Naive thymus-derived CD4-positive, alpha-beta T cell (primary cell): ENCODE data around the gene MRPL21. TPM values are rescaled to one million over a fixed set of nuclear protein-coding genes. Genes with fewer than 3 reads are reported as not detected.

Source experiments
- ATAC-seq: fragments of 150-1000 bp; cut with Tn5 transposase; 2 replicates; pipeline ENCODE4 v1.10.0; 2021; ENCODE audit warnings: mild to moderate bottlenecking, moderate library complexity
- CTCF ChIA-PET: fragments of 350-600 bp; sonication (Branson Sonifier 250); formaldehyde crosslinking; loops from one replicate; lab custom pipeline; 2021; ENCODE audit warnings: antibody characterized with exemption; lab: Charles Lee
- POLR2A ChIA-PET: fragments of 350-600 bp; sonication (Branson Sonifier 250); formaldehyde crosslinking; loops from one replicate; lab custom pipeline; 2021; ENCODE audit warnings: antibody characterized with exemption, inconsistent platforms; lab: Charles Lee
- DNase-seq, 9 donors: peaks; one replicate each; pipeline versions ENCODE4 v3.0.0 to v3.0.0-alpha.2; 2020 to 2022; ENCODE audit warnings: mixed read lengths in 1 of 9
- H3K27ac ChIP-seq: one replicate; pipeline ENCODE4 v1.7.0; 2013; ENCODE audit warnings: mild to moderate bottlenecking, low read depth, low read length, moderate library complexity
- H3K27me3 ChIP-seq, 2 donors: one replicate each; pipeline ENCODE4 v1.7.0; 2013; ENCODE audit warnings: low read length in 2 of 2, mild to moderate bottlenecking in 2 of 2, moderate library complexity in 2 of 2; ENCODE audit not compliant: control insufficient read depth in 2 of 2, insufficient read depth in 2 of 2
- H3K36me3 ChIP-seq, 3 experiments: 1 replicate in 2 of 3; 2 replicates in 1 of 3; pipeline ENCODE4 v1.7.0; 2013; ENCODE audit warnings: low read length in 3 of 3, mild to moderate bottlenecking in 3 of 3, moderate library complexity in 1 of 3; ENCODE audit not compliant: insufficient read depth in 3 of 3, control insufficient read depth in 2 of 3
- H3K4me1 ChIP-seq, 2 donors: one replicate each; pipeline ENCODE4 v1.7.0; 2013; ENCODE audit warnings: low read length in 2 of 2, mild to moderate bottlenecking in 2 of 2, moderate library complexity in 1 of 2; ENCODE audit not compliant: control insufficient read depth in 2 of 2, insufficient read depth in 2 of 2
- H3K4me3 ChIP-seq: 2 replicates; pipeline ENCODE4 v1.7.0; 2013; ENCODE audit warnings: mild to moderate bottlenecking, low read length
- H3K9me3 ChIP-seq, 3 experiments: 1 replicate in 2 of 3; 2 replicates in 1 of 3; pipeline ENCODE4 v1.7.0; 2013; ENCODE audit warnings: low read length in 3 of 3; ENCODE audit not compliant: control insufficient read depth in 2 of 3
- H3K27ac Mint-ChIP-seq, 9 donors: one replicate each; pipeline ENCODE4 v1.8.0; 2020 to 2022; ENCODE audit warnings: mixed read lengths in 9 of 9, mild to moderate bottlenecking in 8 of 9, moderate library complexity in 5 of 9, inconsistent platforms in 2 of 9
- H3K27me3 Mint-ChIP-seq, 5 donors: one replicate each; pipeline ENCODE4 v1.8.0; 2021 to 2022; ENCODE audit warnings: mixed read lengths in 5 of 5, mild to moderate bottlenecking in 1 of 5
- H3K36me3 Mint-ChIP-seq, 5 donors: one replicate each; pipeline ENCODE4 v1.8.0; 2020 to 2022; ENCODE audit warnings: mixed read lengths in 5 of 5, mild to moderate bottlenecking in 3 of 5, inconsistent platforms in 1 of 5
- H3K4me1 Mint-ChIP-seq, 7 donors: one replicate each; pipeline ENCODE4 v1.8.0; 2020 to 2022; ENCODE audit warnings: mixed read lengths in 7 of 7, mild to moderate bottlenecking in 3 of 7, inconsistent platforms in 1 of 7
- H3K4me3 Mint-ChIP-seq, 10 donors: one replicate each; pipeline ENCODE4 v1.8.0; 2020 to 2022; ENCODE audit warnings: mild to moderate bottlenecking in 10 of 10, mixed read lengths in 10 of 10, moderate library complexity in 6 of 10, inconsistent platforms in 2 of 10
- H3K9me3 Mint-ChIP-seq, 11 donors: one replicate each; pipeline ENCODE4 v1.8.0; 2020 to 2022; ENCODE audit warnings: mixed read lengths in 11 of 11, mild to moderate bottlenecking in 4 of 11, inconsistent platforms in 1 of 11, moderate library complexity in 1 of 11
- intact Hi-C, 2 donors: fragments of 100-400 bp; cut with micrococcal nuclease; formaldehyde crosslinking; loops; one replicate each; pipeline ENCODE4 v1.15.1; 2023
- polyA plus RNA-seq, 2 donors: library from polyadenylated mRNA; unstranded; fragments of 300-500 nt; fragmentation: Illumina TruSeq; gene quantifications; one replicate each; pipeline ENCODE4 v1.2.3, GENCODE V29; 2021
- total RNA-seq, 6 experiments: library from RNA in 5 of 6; stranded (reverse) in 5 of 6; gene quantifications; 1 replicate in 5 of 6; 2 replicates in 1 of 6; pipeline ENCODE4 v1.2.3 and lab custom pipeline; 2021 to 2026

MRPL21 gene
- total and polyA plus RNA-seq, 7 experiments from 2014 or later, result 29.6 to 133 (median 48.4) TPM

GRCh38 chr11:68880851-68881250 is 22.8 kb downstream of the MRPL21 start:
- ChIA-PET CTCF (interaction anchor here (0.7 kb wide), 1 partner anchor 55 kb away, joined by 3 read pairs; no protein-coding TSS in a partner anchor), POLR2A (interaction anchor here (1.8 kb wide), 1 partner anchor 11 kb away, joined by 4 read pairs; no protein-coding TSS in a partner anchor)
- intact Hi-C loops, result loop anchor here in 1 of 2 donors (5.0 kb wide), 1 partner anchor 614 kb away; no protein-coding TSS in a partner anchor
- Mint-ChIP-seq H3K4me3 (no peak overlapping the region), H3K27me3 (no peaks in the 10 kb centered on the region), H3K27ac (no peak overlapping the region), H3K4me1 (no peaks in the 10 kb centered on the region), H3K36me3 (peaks cover 0 to 14% (median 4%) of the 10 kb centered on the region in 5 donors), H3K9me3 (no peaks in the 10 kb centered on the region)
- ATAC-seq (no peak), DNase-seq (no peak)
- Histone ChIP-seq H3K4me3 (no peak overlapping the region), H3K4me1 (no peaks in the 10 kb centered on the region), H3K9me3 (no peaks in the 10 kb centered on the region), H3K27ac (no peak overlapping the region), H3K36me3 (no peaks in the 10 kb centered on the region), H3K27me3 (no peaks in the 10 kb centered on the region)

- Mint-ChIP-seq H3K36me3 (peaks cover 0 to 12% (median 3%) of the 10 kb centered on the region in 5 donors), H3K9me3 (no peaks in the 10 kb centered on the region), H3K4me1 (no peaks in the 10 kb centered on the region), H3K4me3 (no peak overlapping the region), H3K27ac (no peak overlapping the region), H3K27me3 (peaks cover 0 to 4% (median 0%) of the 10 kb centered on the region in 5 donors)
- no peaks in the 10 kb centered on the region for H3K27me3 ChIP-seq
- no peaks in the 10 kb centered on the region for H3K9me3 ChIP-seq
- no peak overlapping the region for H3K27ac ChIP-seq
- ChIA-PET POLR2A (no interaction called here), CTCF (no interaction called here)
- intact Hi-C loops, result no loop called here
- DNase-seq (no peak), ATAC-seq (no peak)
- no peak overlapping the region for H3K4me3 ChIP-seq
- H3K36me3 ChIP-seq, result no peaks in the 10 kb centered on the region
- no peaks in the 10 kb centered on the region for H3K4me1 ChIP-seq
Measured at GRCh38 chr11:68878022-68878421, 25.6 kb downstream of the MRPL21 start.

- Histone ChIP-seq H3K36me3 (no peaks in the 10 kb centered on the region), H3K9me3 (no peaks in the 10 kb centered on the region), H3K4me3 (no peak overlapping the region), H3K27ac (no peak overlapping the region), H3K27me3 (no peaks in the 10 kb centered on the region), H3K4me1 (no peaks in the 10 kb centered on the region)
- no peak overlapping the region for H3K4me3 Mint-ChIP-seq
- H3K4me1 Mint-ChIP-seq, result peaks cover 11 to 21% (median 13%) of the 10 kb centered on the region in 7 donors
- H3K9me3 Mint-ChIP-seq, result no peaks in the 10 kb centered on the region
- peaks cover 0 to 6% (median 0%) of the 10 kb centered on the region in 5 donors for H3K36me3 Mint-ChIP-seq
- ATAC-seq (no peak), DNase-seq (no peak)
- intact Hi-C loops, result no loop called here
- peaks cover 15 to 41% (median 23%) of the 10 kb centered on the region in 5 donors for H3K27me3 Mint-ChIP-seq
- CTCF ChIA-PET, result no interaction called here
- no peak overlapping the region for H3K27ac Mint-ChIP-seq
- POLR2A ChIA-PET, result no interaction called here
Measured at GRCh38 chr11:68872216-68873003, 31.2 kb downstream of the MRPL21 start.

- peak overlapping the region in 1 of 9 donors; percentile 34 for H3K27ac Mint-ChIP-seq
- H3K4me1 Mint-ChIP-seq, result peaks cover 11 to 21% (median 13%) of the 10 kb centered on the region in 7 donors
- DNase-seq, result no peak
- ChIA-PET POLR2A (no interaction called here), CTCF (no interaction called here)
- H3K27me3 Mint-ChIP-seq, result peaks cover 15 to 41% (median 23%) of the 10 kb centered on the region in 5 donors
- no peaks in the 10 kb centered on the region for H3K36me3 ChIP-seq
- no peak overlapping the region for H3K27ac ChIP-seq
- peak overlapping the region; percentile 28 to 90 (median 81) for H3K4me3 Mint-ChIP-seq
- no peak for ATAC-seq
- no peaks in the 10 kb centered on the region for H3K4me1 ChIP-seq
- no peak overlapping the region for H3K4me3 ChIP-seq
- peaks cover 0 to 6% (median 3%) of the 10 kb centered on the region in 5 donors for H3K36me3 Mint-ChIP-seq
- H3K27me3 ChIP-seq, result no peaks in the 10 kb centered on the region
- no peaks in the 10 kb centered on the region for H3K9me3 ChIP-seq
- H3K9me3 Mint-ChIP-seq, result no peaks in the 10 kb centered on the region
- intact Hi-C loops, result no loop called here
Measured at GRCh38 chr11:68870470-68870869, 33.2 kb downstream of the MRPL21 start.

- CTCF ChIA-PET, result interaction anchor here (1.5 kb wide), 1 partner anchor 24 kb away, joined by 4 read pairs; no protein-coding TSS in a partner anchor
- Mint-ChIP-seq H3K27me3 (peaks cover 15 to 40% (median 23%) of the 10 kb centered on the region in 5 donors), H3K4me3 (peak overlapping the region in 4 of 10 donors; percentile 1 to 76 (median 6)), H3K36me3 (peaks cover 0 to 13% (median 9%) of the 10 kb centered on the region in 5 donors), H3K27ac (no peak overlapping the region), H3K9me3 (peaks cover 0 to 9% (median 2%) of the 10 kb centered on the region in 11 donors), H3K4me1 (peaks cover 11 to 21% (median 13%) of the 10 kb centered on the region in 7 donors)
- Histone ChIP-seq H3K36me3 (no peaks in the 10 kb centered on the region), H3K9me3 (no peaks in the 10 kb centered on the region), H3K27ac (no peak overlapping the region), H3K27me3 (no peaks in the 10 kb centered on the region), H3K4me1 (no peaks in the 10 kb centered on the region), H3K4me3 (no peak overlapping the region)
- intact Hi-C loops, result no loop called here
- POLR2A ChIA-PET, result interaction anchor here (0.8 kb wide), 1 partner anchor 35 kb away, joined by 3 read pairs; no protein-coding TSS in a partner anchor
- DNase-seq (no peak), ATAC-seq (no peak)
Measured at GRCh38 chr11:68868221-68868835, 35.3 kb downstream of the MRPL21 start.

GRCh38 chr11:68867066-68867465 is 36.6 kb downstream of the MRPL21 start:
- Histone ChIP-seq H3K27me3 (no peaks in the 10 kb centered on the region), H3K9me3 (no peaks in the 10 kb centered on the region), H3K4me1 (no peaks in the 10 kb centered on the region), H3K4me3 (no peak overlapping the region), H3K27ac (no peak overlapping the region), H3K36me3 (no peaks in the 10 kb centered on the region)
- ATAC-seq (no peak), DNase-seq (no peak)
- intact Hi-C loops, result no loop called here
- POLR2A ChIA-PET, result interaction anchor here (0.8 kb wide), 1 partner anchor 36 kb away, joined by 3 read pairs; no protein-coding TSS in a partner anchor
- CTCF ChIA-PET, result no interaction called here
- Mint-ChIP-seq H3K9me3 (peaks cover 0 to 12% (median 4%) of the 10 kb centered on the region in 11 donors), H3K4me3 (no peak overlapping the region), H3K36me3 (peaks cover 0 to 20% (median 12%) of the 10 kb centered on the region in 5 donors), H3K4me1 (peaks cover 11 to 21% (median 13%) of the 10 kb centered on the region in 7 donors), H3K27ac (no peak overlapping the region), H3K27me3 (peaks cover 15 to 30% (median 23%) of the 10 kb centered on the region in 5 donors)
